Karpas-422 (cell line): ENCODE data around the gene ENO3. TPM values are rescaled to one million over a fixed set of nuclear protein-coding genes. Genes with fewer than 3 reads are reported as not detected.

ENCODE experiments used
- DNase-seq: peaks from one replicate; pipeline ENCODE4 v3.0.0-alpha.2; 2015
- H2AFZ ChIP-seq: fragments of 200-600 bp; sonication (generic); 2 replicates; pipeline ENCODE4 v1.6.1; 2014; ENCODE audit warnings: antibody characterized with exemption, low read length, mixed read lengths
- H3K27ac ChIP-seq: fragments of 200-600 bp; sonication (generic); 2 replicates; pipeline ENCODE4 v1.5.1; 2014; ENCODE audit warnings: mild to moderate bottlenecking, low read length, moderate library complexity
- H3K27me3 ChIP-seq: fragments of 200-600 bp; sonication (generic); 2 replicates; pipeline ENCODE4 v1.6.1; 2014; ENCODE audit warnings: low read length, mixed read lengths
- H3K36me3 ChIP-seq: fragments of 200-600 bp; sonication (generic); 2 replicates; pipeline ENCODE4 v1.6.1; 2014; ENCODE audit warnings: low read length, mixed read lengths; ENCODE audit not compliant: insufficient read depth
- H3K4me1 ChIP-seq: fragments of 200-600 bp; sonication (generic); 2 replicates; pipeline ENCODE4 v1.6.1; 2014; ENCODE audit warnings: mild to moderate bottlenecking, low read length, mixed read lengths
- H3K4me2 ChIP-seq: fragments of 200-600 bp; sonication (generic); 2 replicates; pipeline ENCODE4 v1.6.1; 2014; ENCODE audit warnings: low read length, low read depth, mild to moderate bottlenecking; ENCODE audit not compliant: poor library complexity, severe bottlenecking
- H3K4me3 ChIP-seq: fragments of 200-600 bp; sonication (generic); 2 replicates; pipeline ENCODE4 v1.5.1; 2014; ENCODE audit warnings: mild to moderate bottlenecking, antibody characterized with exemption, low read length, mixed read lengths
- H3K79me2 ChIP-seq: fragments of 200-600 bp; sonication (generic); 2 replicates; pipeline ENCODE4 v1.6.1; 2014; ENCODE audit warnings: mild to moderate bottlenecking, low read length, mixed read lengths
- H3K9ac ChIP-seq: fragments of 200-600 bp; sonication (generic); 2 replicates; pipeline ENCODE4 v1.6.0; 2014; ENCODE audit warnings: low read length
- H3K9me2 ChIP-seq: fragments of 200-600 bp; sonication (generic), shearing (Covaris generic); replicated peaks from 2 replicates; pipeline ENCODE4 v1.6.0; 2014; ENCODE audit warnings: mild to moderate bottlenecking, low read length, moderate library complexity; ENCODE audit not compliant: insufficient read depth
- H3K9me3 ChIP-seq: fragments of 300-700, 200-600 bp; sonication (generic); 2 replicates; pipeline ENCODE4 v1.6.1; 2014; ENCODE audit warnings: low read length, mixed read lengths
- H4K20me1 ChIP-seq: fragments of 200-600 bp; sonication (generic); 2 replicates; pipeline ENCODE4 v1.6.1; 2014; ENCODE audit warnings: mild to moderate bottlenecking, antibody characterized with exemption, low read length, low read depth; ENCODE audit not compliant: insufficient read depth
- total RNA-seq: library from RNA; depleted of rRNA; stranded (reverse); fragments of >200 nt; shearing (Covaris generic); gene quantifications from 2 replicates; pipeline ENCODE4 v1.2.3, GENCODE V29; 2014; ENCODE audit warnings: low replicate concordance

Gene ENO3
- total RNA-seq, 1 experiment from 2014 or later, result 31.1 TPM

DNA sequence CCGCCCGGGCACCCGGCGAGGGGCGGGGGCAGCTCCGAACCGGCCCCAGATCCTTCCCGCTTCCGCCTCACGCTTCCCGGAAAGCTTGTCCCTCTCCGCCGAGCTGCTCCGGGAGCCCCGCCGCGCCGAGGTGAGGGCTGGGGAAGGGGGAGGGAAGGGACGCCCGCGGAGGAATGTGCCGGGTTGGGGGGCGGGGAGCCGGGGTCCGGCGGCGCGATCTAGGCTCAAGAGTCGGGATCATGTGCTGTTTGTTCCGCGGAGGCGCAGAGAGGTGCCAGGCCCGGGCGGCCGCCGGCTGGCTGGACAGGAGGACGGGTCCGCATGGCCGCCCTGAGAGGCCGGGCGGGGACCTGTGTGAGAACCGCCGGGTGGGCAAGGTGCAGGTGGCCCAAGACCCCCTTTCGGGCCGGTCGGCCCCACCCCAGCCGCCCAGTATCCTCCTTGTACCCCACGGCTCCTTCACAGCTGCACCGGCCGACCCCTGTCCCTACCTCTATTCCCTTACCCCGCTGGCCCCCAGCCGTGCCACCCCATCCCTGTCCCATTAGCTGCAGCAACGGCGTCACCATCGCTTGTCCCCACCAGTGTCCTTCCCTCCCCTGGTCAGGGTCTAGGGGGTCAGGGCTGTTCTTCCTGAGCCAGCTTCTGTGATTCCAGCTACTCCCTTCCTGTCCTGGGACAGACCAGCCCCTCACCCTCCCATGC lies 47.3 kb downstream of the ENO3 start:
- Histone ChIP-seq H2AFZ (0 out of 2 replicates have a peak overlapping the region, but pooled peaks have one; percentile 57), H3K9ac (peak overlapping the region; percentile 92), H3K9me3 (no peaks in the 10 kb centered on the region), H3K4me3 (peak overlapping the region; percentile 78), H3K4me1 (peaks cover 18% of the 10 kb centered on the region), H3K27ac (peak overlapping the region; percentile 37), H3K4me2 (peak overlapping the region; percentile 86), H3K27me3 (no peaks in the 10 kb centered on the region), H4K20me1 (no peaks in the 10 kb centered on the region), H3K79me2 (peaks cover 21% of the 10 kb centered on the region), H3K36me3 (0 out of 2 replicates have a peak, but pooled peaks cover 2% of the 10 kb centered on the region), H3K9me2 (no peaks in the 10 kb centered on the region)
- no peak for DNase-seq

DNA sequence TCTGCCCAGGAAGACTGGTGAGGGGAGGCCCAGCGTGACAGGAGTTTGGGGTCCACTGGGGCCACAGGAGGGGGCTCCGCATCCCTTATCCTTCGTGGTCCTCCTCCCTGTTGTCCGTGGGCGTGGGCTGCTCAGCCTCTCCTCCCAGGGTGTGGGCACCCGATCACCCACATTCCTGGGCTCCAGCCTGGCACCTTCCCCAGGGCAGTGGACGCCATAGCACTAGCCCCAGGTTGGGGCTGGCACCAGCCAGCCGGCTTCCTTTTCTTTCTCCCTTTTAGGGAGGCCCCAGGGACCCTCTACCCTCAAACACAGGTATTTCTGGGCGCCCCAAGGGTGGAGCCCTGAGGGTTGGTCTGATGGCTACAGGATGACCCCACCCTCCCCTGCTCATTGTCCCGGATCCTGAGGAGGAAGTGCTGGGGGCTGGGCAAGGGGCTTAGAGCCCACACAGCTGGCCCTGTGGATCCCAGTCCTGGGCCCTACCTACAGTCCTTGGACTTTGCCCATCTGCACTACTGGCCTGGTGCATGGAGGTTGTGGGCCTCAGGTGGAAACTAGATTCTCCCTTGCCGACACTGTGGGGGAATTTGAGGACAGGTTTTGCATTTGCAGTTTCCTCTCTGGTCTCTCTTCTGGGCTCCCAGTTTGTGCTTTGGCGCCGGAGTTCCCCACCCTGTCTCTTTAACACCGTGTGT lies 48.0 kb downstream of the ENO3 start:
- peaks cover 21% of the 10 kb centered on the region for H3K79me2 ChIP-seq
- H3K27me3 ChIP-seq, result no peaks in the 10 kb centered on the region
- H3K9me2 ChIP-seq, result no peaks in the 10 kb centered on the region
- H3K9ac ChIP-seq, result peak overlapping the region; percentile 92
- H3K36me3 ChIP-seq, result 0 out of 2 replicates have a peak, but pooled peaks cover 3% of the 10 kb centered on the region
- H3K4me2 ChIP-seq, result peak overlapping the region; percentile 86
- H3K27ac ChIP-seq, result peak overlapping the region; percentile 37
- H2AFZ ChIP-seq, result no peak overlapping the region
- peaks cover 18% of the 10 kb centered on the region for H3K4me1 ChIP-seq
- DNase-seq, result peak; percentile 54
- peak overlapping the region; percentile 78 for H3K4me3 ChIP-seq
- H3K9me3 ChIP-seq, result no peaks in the 10 kb centered on the region
- H4K20me1 ChIP-seq, result no peaks in the 10 kb centered on the region

DNA sequence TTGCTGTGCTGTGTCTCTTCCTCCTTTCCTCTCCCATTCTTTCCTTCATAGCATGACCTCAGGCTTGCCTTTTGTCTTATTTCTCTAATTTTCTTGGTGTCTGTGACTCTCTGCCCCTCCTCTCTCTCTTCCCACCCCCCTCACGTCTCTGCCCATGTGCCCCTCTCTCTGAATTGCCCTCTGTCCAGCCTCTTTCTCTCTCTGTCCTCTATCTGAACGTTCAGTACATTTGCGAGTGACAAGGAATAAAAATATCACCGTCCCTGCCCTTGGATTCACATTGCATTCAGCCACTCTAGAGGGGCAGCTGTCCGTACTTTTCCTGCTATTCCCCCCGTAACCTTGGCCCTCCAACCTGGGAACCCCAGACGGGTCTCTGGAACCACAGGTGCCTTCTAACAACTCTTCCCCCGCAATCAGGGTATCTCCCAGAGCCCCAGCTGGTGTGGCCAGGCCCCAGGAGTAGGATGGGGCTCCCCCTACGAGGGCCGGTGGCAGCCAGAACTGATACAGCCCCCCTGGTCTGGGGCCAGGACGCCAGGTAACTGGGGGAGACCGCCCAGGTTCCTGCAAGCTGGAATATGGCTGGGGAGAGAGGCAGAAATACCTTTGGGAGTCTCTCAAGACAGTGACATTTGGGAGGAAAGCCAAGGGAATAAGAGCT lies 48.6 kb downstream of the ENO3 start:
- H3K27ac ChIP-seq, result peak overlapping the region; percentile 37; the same call in 1 of the 2 replicates
- H3K9me2 ChIP-seq, result no peaks in the 10 kb centered on the region
- H3K4me2 ChIP-seq, result peak overlapping the region; percentile 86
- H3K9me3 ChIP-seq, result no peaks in the 10 kb centered on the region
- no peak for DNase-seq
- no peaks in the 10 kb centered on the region for H3K27me3 ChIP-seq
- peaks cover 7% of the 10 kb centered on the region; the same call in 1 of the 2 replicates for H3K36me3 ChIP-seq
- peak overlapping the region; percentile 78 for H3K4me3 ChIP-seq
- H4K20me1 ChIP-seq, result no peaks in the 10 kb centered on the region
- H3K79me2 ChIP-seq, result peaks cover 21% of the 10 kb centered on the region
- peak overlapping the region; percentile 92 for H3K9ac ChIP-seq
- H2AFZ ChIP-seq, result no peak overlapping the region
- peaks cover 18% of the 10 kb centered on the region for H3K4me1 ChIP-seq

DNA sequence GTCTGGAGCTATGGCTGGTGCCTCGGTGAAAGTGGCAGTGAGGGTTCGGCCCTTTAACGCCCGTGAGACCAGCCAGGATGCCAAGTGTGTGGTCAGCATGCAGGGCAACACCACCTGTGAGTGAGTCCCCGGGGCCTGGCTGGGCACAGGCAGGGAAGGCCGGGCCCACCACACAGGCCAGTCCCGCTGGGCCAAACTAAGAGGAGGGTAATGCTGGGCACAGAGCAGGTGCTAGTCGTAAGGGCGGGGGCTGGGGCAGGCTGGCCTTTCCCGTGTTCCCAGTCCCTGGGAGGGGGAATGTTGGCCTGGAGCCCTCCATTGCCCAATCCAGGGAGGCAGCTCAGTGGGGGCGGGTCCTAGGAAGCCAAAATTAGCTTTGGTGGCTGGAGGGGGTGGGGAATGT lies 49.3 kb downstream of the ENO3 start:
- no peak overlapping the region for H3K4me2 ChIP-seq
- H3K36me3 ChIP-seq, result peaks cover 7% of the 10 kb centered on the region; the same call in 1 of the 2 replicates
- H3K27me3 ChIP-seq, result no peaks in the 10 kb centered on the region
- no peak overlapping the region for H3K9ac ChIP-seq
- H3K4me1 ChIP-seq, result peaks cover 18% of the 10 kb centered on the region
- H2AFZ ChIP-seq, result no peak overlapping the region
- no peak overlapping the region for H3K4me3 ChIP-seq
- H4K20me1 ChIP-seq, result no peaks in the 10 kb centered on the region
- no peak overlapping the region for H3K27ac ChIP-seq
- no peaks in the 10 kb centered on the region for H3K9me3 ChIP-seq
- no peaks in the 10 kb centered on the region for H3K9me2 ChIP-seq
- H3K79me2 ChIP-seq, result peaks cover 21% of the 10 kb centered on the region
- no peak for DNase-seq

DNA sequence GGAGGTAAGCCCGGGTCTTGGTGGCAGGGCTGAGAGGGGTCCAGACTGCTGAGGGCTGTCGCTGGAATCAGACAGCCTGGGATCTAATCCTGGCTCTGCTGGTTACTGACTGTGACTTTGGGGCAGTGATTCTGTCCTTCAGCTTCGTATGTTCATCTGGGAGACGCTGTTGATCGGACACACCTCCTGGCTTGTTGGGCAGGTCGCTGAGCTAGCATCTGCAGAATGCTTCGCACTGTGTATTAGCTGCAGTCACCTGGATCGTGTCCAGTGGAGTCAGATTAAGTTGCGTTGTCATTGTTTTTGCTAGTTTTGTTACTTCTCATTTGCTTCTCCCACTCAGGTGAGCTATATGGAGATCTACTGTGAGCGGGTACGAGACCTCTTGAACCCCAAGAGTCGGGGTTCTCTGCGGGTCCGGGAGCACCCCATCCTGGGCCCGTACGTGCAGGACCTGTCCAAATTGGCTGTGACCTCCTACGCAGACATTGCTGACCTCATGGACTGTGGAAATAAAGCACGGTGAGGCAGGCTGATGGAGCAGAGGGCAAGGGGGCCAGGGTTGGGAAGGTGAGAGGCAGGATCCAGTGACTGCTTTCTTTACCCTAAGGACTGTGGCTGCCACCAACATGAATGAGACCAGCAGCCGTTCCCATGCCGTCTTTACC lies 51.3 kb downstream of the ENO3 start:
- Histone ChIP-seq H4K20me1 (no peaks in the 10 kb centered on the region), H3K4me1 (peaks cover 13% of the 10 kb centered on the region), H3K9me3 (no peaks in the 10 kb centered on the region), H3K9ac (no peak overlapping the region), H3K36me3 (peaks cover 7% of the 10 kb centered on the region; the same call in 1 of the 2 replicates), H3K9me2 (no peaks in the 10 kb centered on the region), H2AFZ (no peak overlapping the region), H3K27ac (no peak overlapping the region), H3K79me2 (peaks cover 21% of the 10 kb centered on the region), H3K27me3 (no peaks in the 10 kb centered on the region), H3K4me3 (no peak overlapping the region), H3K4me2 (no peak overlapping the region)
- DNase-seq, result no peak

DNA sequence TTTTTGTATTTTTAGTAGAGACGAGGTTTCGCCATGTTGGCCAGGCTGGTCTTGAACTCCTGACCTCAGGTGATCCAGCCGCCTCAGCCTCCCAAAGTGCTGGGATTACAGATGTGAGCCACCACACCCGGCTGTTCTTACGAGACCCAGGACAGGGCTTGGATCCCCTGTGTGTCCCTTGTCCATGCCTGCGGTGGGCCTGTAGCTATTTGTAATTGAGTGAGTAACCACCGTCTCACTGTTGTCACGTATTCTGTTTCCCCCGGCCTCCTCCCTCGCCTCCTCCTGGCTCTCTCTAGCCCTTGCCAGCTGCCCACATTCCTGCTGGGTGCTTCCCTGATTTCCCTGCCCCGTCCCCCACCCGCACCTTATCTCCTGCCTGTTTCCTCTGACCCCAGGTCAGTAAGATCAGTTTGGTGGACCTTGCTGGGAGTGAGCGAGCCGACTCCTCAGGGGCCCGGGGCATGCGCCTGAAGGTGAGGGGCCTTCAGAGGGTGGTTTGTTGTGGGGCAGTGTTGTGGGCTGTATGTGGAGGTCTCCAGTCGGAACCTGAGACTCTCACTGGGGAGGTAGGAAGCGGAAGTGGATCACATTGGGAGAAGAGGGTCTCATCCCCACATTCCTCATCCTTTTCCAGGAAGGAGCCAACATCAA lies 52.4 kb downstream of the ENO3 start:
- Histone ChIP-seq H3K9ac (no peak overlapping the region), H4K20me1 (no peaks in the 10 kb centered on the region), H3K9me2 (no peaks in the 10 kb centered on the region), H3K4me3 (no peak overlapping the region), H3K27ac (no peak overlapping the region), H3K27me3 (no peaks in the 10 kb centered on the region), H3K79me2 (peaks cover 16% of the 10 kb centered on the region), H3K4me2 (no peak overlapping the region), H3K4me1 (peaks cover 12% of the 10 kb centered on the region), H3K36me3 (peaks cover 12% of the 10 kb centered on the region), H2AFZ (no peak overlapping the region), H3K9me3 (no peaks in the 10 kb centered on the region)
- no peak for DNase-seq
